NT2/D1 (cell line): ENCODE measurements around the gene MBOAT1.

Experiments used
- DNase-seq: peaks from one replicate; pipeline ENCODE4 v3.0.0-alpha.2; 2011; ENCODE audit warnings: low read depth, low spot score
- H3K27me3 ChIP-seq: 2 replicates; pipeline ENCODE4 v1.6.0; 2011; ENCODE audit warnings: mild to moderate bottlenecking; ENCODE audit not compliant: insufficient read length, insufficient read depth
- H3K36me3 ChIP-seq: 2 replicates; pipeline ENCODE4 v1.6.1; 2011; ENCODE audit warnings: mild to moderate bottlenecking, low read length, mixed read lengths; ENCODE audit not compliant: insufficient read depth, insufficient read length
- H3K4me1 ChIP-seq: 2 replicates; pipeline ENCODE4 v1.5.1; 2011; ENCODE audit not compliant: insufficient read depth, insufficient read length
- H3K4me3 ChIP-seq: 2 replicates; pipeline ENCODE4 v1.5.1; 2011; ENCODE audit warnings: low read depth; ENCODE audit not compliant: insufficient read length
- H3K9ac ChIP-seq: 2 replicates; pipeline ENCODE4 v1.6.0; 2011; ENCODE audit warnings: low read depth; ENCODE audit not compliant: insufficient read length
- H3K9me3 ChIP-seq: 2 replicates; pipeline ENCODE4 v1.5.1; 2011; ENCODE audit warnings: mild to moderate bottlenecking, low read length; ENCODE audit not compliant: insufficient read depth
- SUZ12 ChIP-seq: IDR thresholded peaks from 2 replicates; pipeline ENCODE4 v1.6.1; 2011; ENCODE audit not compliant: insufficient read length, insufficient read depth; ENCODE audit errors: extremely low read depth
- YY1 ChIP-seq: IDR thresholded peaks from 2 replicates; pipeline ENCODE4 v1.6.1; 2011; ENCODE audit not compliant: insufficient read length, insufficient read depth
- ZNF274 ChIP-seq: IDR thresholded peaks from 2 replicates; pipeline ENCODE4 v1.6.1; 2011; ENCODE audit warnings: mild to moderate bottlenecking, low read depth, low read length

Gene MBOAT1

GRCh38 chr6:20167601-20168000, 44.7 kb downstream of the MBOAT1 start:
- no peaks in the 10 kb centered on the region for H3K27me3 ChIP-seq
- no peaks in the 10 kb centered on the region for H3K4me1 ChIP-seq
- H3K4me3 ChIP-seq, result no peak overlapping the region
- TF ChIP-seq ZNF274, result no peak
- no peak for TF ChIP-seq YY1
- no peak for TF ChIP-seq SUZ12
- H3K9me3 ChIP-seq, result no peaks in the 10 kb centered on the region
- DNase-seq, result no peak
- no peak overlapping the region for H3K9ac ChIP-seq
- no peaks in the 10 kb centered on the region for H3K36me3 ChIP-seq

GRCh38 chr6:20166210-20166609, 46.1 kb downstream of the MBOAT1 start:
- Histone ChIP-seq H3K27me3 (no peaks in the 10 kb centered on the region), H3K9me3 (no peaks in the 10 kb centered on the region), H3K9ac (no peak overlapping the region), H3K36me3 (no peaks in the 10 kb centered on the region), H3K4me1 (no peaks in the 10 kb centered on the region), H3K4me3 (no peak overlapping the region)
- no peak for DNase-seq
- no peak for TF ChIP-seq ZNF274
- TF ChIP-seq SUZ12, result no peak
- TF ChIP-seq YY1, result no peak

GRCh38 chr6:20162515-20162914, 49.8 kb downstream of the MBOAT1 start:
- H3K4me3 ChIP-seq, result no peak overlapping the region
- no peak for DNase-seq
- no peaks in the 10 kb centered on the region for H3K4me1 ChIP-seq
- H3K27me3 ChIP-seq, result no peaks in the 10 kb centered on the region
- H3K9ac ChIP-seq, result no peak overlapping the region
- TF ChIP-seq SUZ12, result no peak
- TF ChIP-seq YY1, result no peak
- TF ChIP-seq ZNF274, result no peak
- no peaks in the 10 kb centered on the region for H3K36me3 ChIP-seq
- no peaks in the 10 kb centered on the region for H3K9me3 ChIP-seq

GRCh38 chr6:20160541-20161283, 51.6 kb downstream of the MBOAT1 start:
- H3K4me3 ChIP-seq, result no peak overlapping the region
- no peaks in the 10 kb centered on the region for H3K36me3 ChIP-seq
- H3K27me3 ChIP-seq, result no peaks in the 10 kb centered on the region
- H3K9ac ChIP-seq, result no peak overlapping the region
- TF ChIP-seq SUZ12 (no peak), YY1 (no peak), ZNF274 (no peak)
- DNase-seq, result no peak
- no peaks in the 10 kb centered on the region for H3K9me3 ChIP-seq
- no peaks in the 10 kb centered on the region for H3K4me1 ChIP-seq

GRCh38 chr6:20159781-20160540, 52.3 kb downstream of the MBOAT1 start:
- Histone ChIP-seq H3K9me3 (no peaks in the 10 kb centered on the region), H3K4me3 (no peak overlapping the region), H3K27me3 (no peaks in the 10 kb centered on the region), H3K9ac (no peak overlapping the region), H3K4me1 (no peaks in the 10 kb centered on the region), H3K36me3 (no peaks in the 10 kb centered on the region)
- no peak for TF ChIP-seq SUZ12
- TF ChIP-seq YY1, result no peak
- TF ChIP-seq ZNF274, result no peak
- DNase-seq, result no peak

- H3K36me3 ChIP-seq, result no peaks in the 10 kb centered on the region
- H3K9me3 ChIP-seq, result no peaks in the 10 kb centered on the region
- no peak for TF ChIP-seq YY1
- TF ChIP-seq ZNF274, result no peak
- no peak for TF ChIP-seq SUZ12
- H3K9ac ChIP-seq, result no peak overlapping the region
- H3K27me3 ChIP-seq, result no peaks in the 10 kb centered on the region
- H3K4me1 ChIP-seq, result no peaks in the 10 kb centered on the region
- DNase-seq, result no peak
- no peak overlapping the region for H3K4me3 ChIP-seq
Measured at GRCh38 chr6:20159098-20159497, 53.2 kb downstream of the MBOAT1 start.

- Histone ChIP-seq H3K9me3 (no peaks in the 10 kb centered on the region), H3K4me1 (no peaks in the 10 kb centered on the region), H3K27me3 (no peaks in the 10 kb centered on the region), H3K36me3 (no peaks in the 10 kb centered on the region), H3K9ac (no peak overlapping the region), H3K4me3 (no peak overlapping the region)
- no peak for TF ChIP-seq YY1
- TF ChIP-seq ZNF274, result no peak
- TF ChIP-seq SUZ12, result no peak
- DNase-seq, result no peak
Measured at GRCh38 chr6:20158676-20159075, 53.6 kb downstream of the MBOAT1 start.
